ENCODE results near the gene JPH3.

JPH3 gene

GRCh38 chr16:87602001-87602775 lies at the start of gene JPH3:
TSS of gene JPH3 (plus strand) at chr16:87602508. CDS start at chr16:87603147, 639 bp downstream.
- no peak for DNase-seq

- DNase-seq = no peak
Measured at GRCh38 chr16:87552772-87553573, 49.3 kb upstream of the JPH3 start.

GRCh38 chr16:87554754-87555427 lies 47.4 kb upstream of the JPH3 start:
- no peak for DNase-seq

GRCh38 chr16:87555647-87556046 lies 46.7 kb upstream of the JPH3 start:
- no peak for DNase-seq

- DNase-seq = no peak
Measured at GRCh38 chr16:87556941-87557459, 45.3 kb upstream of the JPH3 start.

- DNase-seq = no peak
Measured at GRCh38 chr16:87558682-87559081, 43.6 kb upstream of the JPH3 start.

GRCh38 chr16:87559945-87560344 lies 42.4 kb upstream of the JPH3 start:
- DNase-seq = no peak

- DNase-seq = no peak
Measured at GRCh38 chr16:87560428-87561199, 41.7 kb upstream of the JPH3 start.

GRCh38 chr16:87561200-87562105 lies 40.9 kb upstream of the JPH3 start:
- DNase-seq = no peak

- no peak for DNase-seq
Measured at GRCh38 chr16:87562201-87562600, 40.1 kb upstream of the JPH3 start.

GRCh38 chr16:87563022-87563421 lies 39.3 kb upstream of the JPH3 start:
- DNase-seq = no peak

GRCh38 chr16:87563714-87564523 lies 38.4 kb upstream of the JPH3 start:
- DNase-seq = no peak

- no peak for DNase-seq
Measured at GRCh38 chr16:87564524-87564778, 37.9 kb upstream of the JPH3 start.

GRCh38 chr16:87569601-87570571 lies 32.4 kb upstream of the JPH3 start:
- DNase-seq = no peak

- DNase-seq = no peak
Measured at GRCh38 chr16:87570572-87570937, 31.8 kb upstream of the JPH3 start.

- DNase-seq = no peak
Measured at GRCh38 chr16:87570938-87571867, 31.1 kb upstream of the JPH3 start.

GRCh38 chr16:87571868-87572244 lies 30.5 kb upstream of the JPH3 start:
- DNase-seq = no peak

- no peak for DNase-seq
Measured at GRCh38 chr16:87572959-87573358, 29.3 kb upstream of the JPH3 start.

Data from stimulated activated naive CD4-positive, alpha-beta T cell treated with Interleukin-2 at 50 U/mL for 16 hours (primary cell).